Spleen (tissue), 11 donors: ENCODE measurements around the gene PLCB1. TPM values are rescaled to one million over a fixed set of nuclear protein-coding genes. Genes with fewer than 3 reads are reported as not detected.

Source experiments
- DNase-seq: peaks from one replicate; pipeline ENCODE4 v3.0.0-alpha.2; 2020
- H3K27ac ChIP-seq, 8 donors: fragments of 200-600 bp; sonication (generic) in 7 of 8; 1 replicate in 4 of 8; 2 replicates in 4 of 8; pipeline versions ENCODE4 v1.5.0 to v1.8.0; 2016 to 2021; ENCODE audit warnings: inconsistent platforms in 4 of 8, mild to moderate bottlenecking in 4 of 8, moderate library complexity in 1 of 8
- H3K27me3 ChIP-seq, 7 donors: fragments of 200-600 bp; sonication (generic) in 6 of 7; replicated peaks in 1 of 7; 1 replicate in 4 of 7; 2 replicates in 3 of 7; pipeline versions ENCODE4 v1.5.0 to v1.8.0; 2016 to 2021; ENCODE audit warnings: inconsistent platforms in 3 of 7, mild to moderate bottlenecking in 1 of 7
- H3K36me3 ChIP-seq, 6 donors: fragments of 200-600 bp; sonication (generic) in 5 of 6; 1 replicate in 4 of 6; 2 replicates in 2 of 6; pipeline versions ENCODE4 v1.5.0 to v1.8.0; 2016 to 2021; ENCODE audit warnings: inconsistent platforms in 2 of 6
- H3K4me1 ChIP-seq, 6 donors: fragments of 200-600 bp; sonication (generic) in 5 of 6; 1 replicate in 3 of 6; 2 replicates in 3 of 6; pipeline versions ENCODE4 v1.5.0 to v1.8.0; 2016 to 2021; ENCODE audit warnings: inconsistent platforms in 3 of 6
- H3K4me3 ChIP-seq, 8 donors: fragments of 200-600 bp; sonication (generic) in 7 of 8; 1 replicate in 4 of 8; 2 replicates in 4 of 8; pipeline versions ENCODE4 v1.5.0 to v1.8.0; 2016 to 2021; ENCODE audit warnings: inconsistent platforms in 4 of 8, mild to moderate bottlenecking in 4 of 8, moderate library complexity in 2 of 8
- H3K9me3 ChIP-seq, 8 donors: fragments of 200-600 bp; sonication (generic) in 7 of 8; 1 replicate in 4 of 8; 2 replicates in 4 of 8; pipeline versions ENCODE4 v1.5.0 to v1.8.0; 2016 to 2021; ENCODE audit warnings: inconsistent platforms in 4 of 8
- POLR2A ChIP-seq, 3 donors: fragments of 450-650 bp; IDR thresholded peaks; one replicate each; pipeline ENCODE4 v1.5.1; 2017; ENCODE audit warnings: antibody characterized with exemption in 3 of 3, mild to moderate bottlenecking in 1 of 3
- POLR2AphosphoS5 ChIP-seq, 3 donors: sonication (generic); formaldehyde crosslinking; IDR thresholded peaks; one replicate each; pipeline ENCODE4 v1.5.1; 2017; ENCODE audit warnings: antibody characterized with exemption in 3 of 3
- WGBS, 5 donors: extraction: QIAGEN DNeasy Blood & Tissue Kit in 3 of 5; methylation state at CpG; one replicate each; pipeline versions ENCODE4 v1.1.5 to v1.1.7; 2013 to 2018; 5-methylcytosine and 5-hydroxymethylcytosine counted together
- intact Hi-C: fragments of 100-400 bp; cut with DNase I; formaldehyde crosslinking; loops from one replicate; pipeline ENCODE4 v1.15.0; 2023; ENCODE audit warnings: low total_unique reads
- polyA plus RNA-seq, 3 donors: library from polyadenylated mRNA; stranded (reverse); fragments of 200-250 nt; gene quantifications; one replicate each; pipeline ENCODE4 v1.2.1, GENCODE V29; 2013
- total RNA-seq, 7 donors: library from RNA; depleted of rRNA in 3 of 7; stranded (reverse); fragments of >200 nt in 3 of 7; fragmentation: NEBNext Ultra II Directional in 4 of 7; extraction: Animal tissue kit (Norgen Biotek cat#: 25700) in 4 of 7; gene quantifications; one replicate each; pipeline versions ENCODE4 v1.1.0 to v1.2.1, GENCODE V29; 2016 to 2021
- TF ChIP-seq, protein P1 (sequence below), 11 experiments: fragments of 200-600 bp in 7 of 11; fragments of 450-650 bp in 4 of 11; sonication (generic) in 4 of 11; IDR thresholded peaks in 8 of 11; conservative IDR thresholded peaks in 3 of 11; 1 replicate in 7 of 11; 2 replicates in 4 of 11; pipeline versions ENCODE4 v1.4.0 to v1.8.0; 2016 to 2021; ENCODE audit warnings: antibody characterized with exemption in 11 of 11, inconsistent platforms in 4 of 11, mild to moderate bottlenecking in 1 of 11
- donor health status: healthy with polysubstance abuse.
- donor health status: DM: no; HTN: no; CAD: no; lungs with moderate emphysema.
- donor health status: DM: no; HTN: no; CAD: no.
- donor health status: Bipolar disorder and iron deficiency.
- donor health status: healthy.
- donor health status: DM: no; HTN: no; CAD: no.
- donor health status: DM: yes; HTN: yes; CAD: no.

PLCB1 gene
- total and polyA plus RNA-seq, 10 donors = 1.0 to 33.7 (median 16.2) TPM

DNA sequence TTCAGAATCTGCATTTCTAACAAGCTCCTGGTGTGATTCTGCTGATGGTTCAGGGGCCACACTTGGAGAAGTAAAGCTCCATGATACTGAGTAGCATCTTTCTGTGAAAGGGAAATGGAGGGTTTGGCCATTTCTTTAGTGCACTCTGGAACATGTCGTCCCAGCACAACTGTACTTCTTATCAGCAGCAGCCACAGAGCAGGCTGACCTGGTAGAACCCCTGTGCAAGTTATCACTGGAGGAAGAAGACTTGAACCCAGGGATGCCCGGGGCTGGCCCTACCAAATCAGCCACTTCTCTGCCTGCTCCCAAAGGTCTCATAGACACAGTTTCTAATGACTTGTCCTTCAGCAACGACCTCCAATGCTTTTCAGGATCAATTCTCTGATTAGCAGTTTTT, 582.1 kb downstream of the PLCB1 start:
- no peak for DNase-seq
- intact Hi-C loops = no loop called here
- no peak overlapping the region for H3K4me3 ChIP-seq
- TF ChIP-seq POLR2AphosphoS5 (IDR thresholded peaks at IDR 0.05) = no peak
- TF ChIP-seq, protein P1, sequence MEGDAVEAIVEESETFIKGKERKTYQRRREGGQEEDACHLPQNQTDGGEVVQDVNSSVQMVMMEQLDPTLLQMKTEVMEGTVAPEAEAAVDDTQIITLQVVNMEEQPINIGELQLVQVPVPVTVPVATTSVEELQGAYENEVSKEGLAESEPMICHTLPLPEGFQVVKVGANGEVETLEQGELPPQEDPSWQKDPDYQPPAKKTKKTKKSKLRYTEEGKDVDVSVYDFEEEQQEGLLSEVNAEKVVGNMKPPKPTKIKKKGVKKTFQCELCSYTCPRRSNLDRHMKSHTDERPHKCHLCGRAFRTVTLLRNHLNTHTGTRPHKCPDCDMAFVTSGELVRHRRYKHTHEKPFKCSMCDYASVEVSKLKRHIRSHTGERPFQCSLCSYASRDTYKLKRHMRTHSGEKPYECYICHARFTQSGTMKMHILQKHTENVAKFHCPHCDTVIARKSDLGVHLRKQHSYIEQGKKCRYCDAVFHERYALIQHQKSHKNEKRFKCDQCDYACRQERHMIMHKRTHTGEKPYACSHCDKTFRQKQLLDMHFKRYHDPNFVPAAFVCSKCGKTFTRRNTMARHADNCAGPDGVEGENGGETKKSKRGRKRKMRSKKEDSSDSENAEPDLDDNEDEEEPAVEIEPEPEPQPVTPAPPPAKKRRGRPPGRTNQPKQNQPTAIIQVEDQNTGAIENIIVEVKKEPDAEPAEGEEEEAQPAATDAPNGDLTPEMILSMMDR (IDR thresholded peaks at IDR 0.05 in 8 of 11, conservative IDR thresholded peaks at IDR 0.05 in 3 of 11) = no peak
- TF ChIP-seq POLR2A (IDR thresholded peaks at IDR 0.05) = no peak
- H3K36me3 ChIP-seq = no peaks in the 10 kb centered on the region
- no peaks in the 10 kb centered on the region for H3K9me3 ChIP-seq
- H3K27ac ChIP-seq = no peak overlapping the region
- WGBS, 5 donors = 72 to 90% (median 82%) methylated on average over 3 of the region's 3 CpGs
- H3K4me1 ChIP-seq = no peaks in the 10 kb centered on the region
- no peaks in the 10 kb centered on the region for H3K27me3 ChIP-seq

DNA sequence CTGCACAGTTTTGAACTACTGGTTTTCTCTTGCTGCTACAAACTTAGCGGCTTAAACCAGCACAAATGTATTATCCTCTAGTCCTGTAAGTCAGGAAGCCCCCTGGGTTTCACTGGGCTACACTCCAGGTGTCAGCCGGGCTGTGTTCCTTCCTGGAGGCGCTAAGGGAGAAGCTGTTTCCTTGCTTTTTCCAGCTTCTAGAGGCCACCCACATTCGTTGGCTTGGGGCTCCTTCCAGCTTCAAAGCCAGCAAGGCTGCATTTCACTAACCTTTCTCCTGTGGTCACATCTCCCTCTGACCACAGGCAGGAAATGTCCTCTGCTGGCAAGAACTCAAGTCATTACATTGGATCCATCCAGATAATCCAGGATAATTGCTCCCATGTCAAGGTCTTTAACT, 586.2 kb downstream of the PLCB1 start:
- 63 to 82% (median 72%) methylated on average over 4 of the region's 4 CpGs for WGBS, 5 donors
- DNase-seq = no peak
- intact Hi-C loops = no loop called here

DNA sequence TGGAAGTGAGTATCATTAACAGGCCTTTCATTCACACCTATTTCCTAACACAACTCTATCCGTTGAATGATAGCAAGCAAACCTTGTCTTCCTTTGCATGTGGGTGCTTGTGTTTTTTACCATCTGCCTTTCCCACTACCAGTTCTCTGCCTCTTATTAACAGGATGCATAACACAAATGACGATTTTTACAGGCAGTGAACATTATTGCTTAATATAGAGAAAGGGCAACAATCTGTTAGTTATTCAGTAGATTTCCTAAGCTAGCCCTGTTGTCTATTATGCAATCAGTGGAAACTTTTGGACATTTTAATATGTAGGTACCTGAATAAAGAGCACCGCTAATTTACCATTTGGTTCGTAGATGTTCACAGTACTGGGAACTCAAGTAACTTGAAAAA, 588.0 kb downstream of the PLCB1 start:
- no peak for DNase-seq
- intact Hi-C loops = loop anchor here (5.0 kb wide), 3 partner anchors 588 to 783 kb away; partner anchors contain the start of gene PLCB1
- Histone ChIP-seq H3K9me3 (no peaks in the 10 kb centered on the region), H3K4me3 (no peak overlapping the region), H3K36me3 (no peaks in the 10 kb centered on the region), H3K27me3 (peaks cover 0 to 4% (median 0%) of the 10 kb centered on the region in 7 donors), H3K4me1 (peaks cover 0 to 6% (median 0%) of the 10 kb centered on the region in 6 donors), H3K27ac (no peak overlapping the region)
- 40 to 75% (median 48%) methylated on average over 4 of the region's 4 CpGs for WGBS, 5 donors
- TF ChIP-seq POLR2AphosphoS5 (IDR thresholded peaks at IDR 0.05) (no peak), POLR2A (IDR thresholded peaks at IDR 0.05) (no peak)
- TF ChIP-seq, protein P1 (IDR thresholded peaks at IDR 0.05 in 8 of 11, conservative IDR thresholded peaks at IDR 0.05 in 3 of 11) = no peak

More for the DNA sequence above, 586.2 kb downstream of the PLCB1 start:
- Histone ChIP-seq H3K4me3 (no peak overlapping the region), H3K36me3 (no peaks in the 10 kb centered on the region), H3K4me1 (peaks cover 0 to 6% (median 0%) of the 10 kb centered on the region in 6 donors), H3K9me3 (no peaks in the 10 kb centered on the region), H3K27me3 (peaks cover 0 to 4% (median 0%) of the 10 kb centered on the region in 7 donors), H3K27ac (no peak overlapping the region)
- no peak for TF ChIP-seq POLR2A (IDR thresholded peaks at IDR 0.05)
- TF ChIP-seq POLR2AphosphoS5 (IDR thresholded peaks at IDR 0.05) = no peak
- TF ChIP-seq, protein P1 (IDR thresholded peaks at IDR 0.05 in 8 of 11, conservative IDR thresholded peaks at IDR 0.05 in 3 of 11) = no peak

DNA sequence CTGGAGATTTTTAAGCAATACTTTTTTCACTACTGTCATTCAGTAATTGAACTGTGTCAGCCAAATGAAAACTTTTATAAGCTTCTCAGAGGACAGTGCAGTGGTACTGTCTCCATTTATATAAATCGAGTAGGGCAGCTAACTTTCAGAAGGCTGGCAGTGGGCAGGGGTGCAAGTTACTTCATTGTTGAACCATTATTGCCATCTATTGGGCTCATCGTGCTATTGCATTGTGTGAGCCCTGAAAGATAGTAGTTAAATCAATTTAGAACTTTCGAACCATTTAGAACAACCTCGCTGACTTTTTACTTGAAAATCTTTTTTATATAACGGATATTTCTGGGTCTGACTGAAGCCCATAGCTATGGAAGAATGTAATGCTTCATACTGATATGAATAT, 589.0 kb downstream of the PLCB1 start:
- no peak for DNase-seq
- WGBS, 5 donors = 31 to 44% (median 32%) methylated on average over 5 of the region's 5 CpGs
- intact Hi-C loops = loop anchor here (5.0 kb wide), 3 partner anchors 589 to 784 kb away; partner anchors contain the start of gene PLCB1
- H3K27me3 ChIP-seq = peaks cover 0 to 4% (median 0%) of the 10 kb centered on the region in 7 donors
- H3K9me3 ChIP-seq = no peaks in the 10 kb centered on the region
- H3K4me1 ChIP-seq = peaks cover 0 to 6% (median 0%) of the 10 kb centered on the region in 6 donors
- no peak overlapping the region for H3K27ac ChIP-seq
- no peak overlapping the region for H3K4me3 ChIP-seq
- TF ChIP-seq POLR2AphosphoS5 (IDR thresholded peaks at IDR 0.05) (no peak), POLR2A (IDR thresholded peaks at IDR 0.05) (no peak)
- TF ChIP-seq, protein P1 (IDR thresholded peaks at IDR 0.05 in 8 of 11, conservative IDR thresholded peaks at IDR 0.05 in 3 of 11) = peak; percentile 17 to 76 (median 59)
- H3K36me3 ChIP-seq = no peaks in the 10 kb centered on the region
